Common myeloid progenitor, CD34-positive (primary cell): ENCODE results near the gene TPK1.

Source experiments
- CTCF ChIA-PET: fragments of 350-600 bp; sonication (Branson Sonifier 250); formaldehyde crosslinking; loops from one replicate; lab custom pipeline; 2021; ENCODE audit warnings: antibody characterized with exemption; lab: Charles Lee
- POLR2A ChIA-PET: fragments of 350-600 bp; sonication (Branson Sonifier 250); formaldehyde crosslinking; loops from one replicate; lab custom pipeline; 2021; ENCODE audit warnings: antibody characterized with exemption; lab: Charles Lee
- DNase-seq, 3 donors: peaks; one replicate each; pipeline versions ENCODE4 v3.0.0 to v3.0.0-alpha.2; 2013
- H3K27ac ChIP-seq, 2 experiments: 1 replicate in 1 of 2; 2 replicates in 1 of 2; pipeline ENCODE4 v1.7.0; 2013; ENCODE audit warnings: inconsistent platforms in 2 of 2, low read length in 2 of 2, mild to moderate bottlenecking in 2 of 2, low read depth in 1 of 2, moderate library complexity in 1 of 2; ENCODE audit not compliant: severe bottlenecking in 2 of 2, insufficient read depth in 1 of 2, poor library complexity in 1 of 2
- H3K27me3 ChIP-seq, 5 experiments: replicated peaks in 2 of 5; 1 replicate in 3 of 5; 2 replicates in 2 of 5; pipeline versions ENCODE4 v1.6.1 to v1.7.0; 2013; ENCODE audit warnings: low read length in 4 of 5, mild to moderate bottlenecking in 2 of 5, moderate library complexity in 2 of 5, inconsistent platforms in 1 of 5; ENCODE audit not compliant: insufficient read depth in 5 of 5, control insufficient read depth in 4 of 5
- H3K36me3 ChIP-seq, 4 experiments: 1 replicate in 2 of 4; 2 replicates in 2 of 4; pipeline versions ENCODE4 v1.6.1 to v1.7.0; 2013; ENCODE audit warnings: low read length in 3 of 4, control low read depth in 1 of 4, mild to moderate bottlenecking in 1 of 4; ENCODE audit not compliant: control insufficient read depth in 4 of 4, insufficient read depth in 4 of 4
- H3K4me1 ChIP-seq, 4 experiments: 1 replicate in 3 of 4; 2 replicates in 1 of 4; pipeline versions ENCODE4 v1.6.1 to v1.7.1; 2013; ENCODE audit warnings: low read length in 3 of 4, mild to moderate bottlenecking in 3 of 4, control low read depth in 1 of 4, inconsistent platforms in 1 of 4, moderate library complexity in 1 of 4; ENCODE audit not compliant: control insufficient read depth in 4 of 4, insufficient read depth in 4 of 4; ENCODE audit errors: control extremely low read depth in 1 of 4
- H3K4me3 ChIP-seq, 7 experiments: 1 replicate in 4 of 7; 2 replicates in 3 of 7; pipeline versions ENCODE4 v1.5.1 to v1.7.0; 2013; ENCODE audit warnings: mild to moderate bottlenecking in 7 of 7, low read length in 6 of 7, moderate library complexity in 6 of 7, inconsistent platforms in 2 of 7, low read depth in 2 of 7, control low read depth in 1 of 7; ENCODE audit not compliant: insufficient read depth in 4 of 7, control insufficient read depth in 1 of 7; ENCODE audit errors: extremely low read depth in 1 of 7
- H3K9me3 ChIP-seq, 5 experiments: 1 replicate in 4 of 5; 2 replicates in 1 of 5; pipeline versions ENCODE4 v1.6.1 to v1.7.1; 2013; ENCODE audit warnings: low read length in 4 of 5, mild to moderate bottlenecking in 2 of 5, inconsistent platforms in 1 of 5, low read depth in 1 of 5, moderate library complexity in 1 of 5; ENCODE audit not compliant: control insufficient read depth in 4 of 5, insufficient read depth in 2 of 5; ENCODE audit errors: control extremely low read depth in 1 of 5
- WGBS: methylation state at CpG from one replicate; pipeline ENCODE4 v1.1.5; 2013; ENCODE audit not compliant: insufficient coverage; 5-methylcytosine and 5-hydroxymethylcytosine counted together

Gene TPK1

GRCh38 chr7:144792050-144792449 lies 43.8 kb downstream of the TPK1 start:
- ChIA-PET POLR2A (no interaction called here), CTCF (interaction anchor here (1.9 kb wide), 1 partner anchor 43 kb away, joined by 5 read pairs; no protein-coding TSS in a partner anchor)
- no peaks in the 10 kb centered on the region for H3K36me3 ChIP-seq
- peaks cover 0 to 7% (median 0%) of the 10 kb centered on the region in 5 experiments for H3K9me3 ChIP-seq
- no peak overlapping the region for H3K4me3 ChIP-seq
- DNase-seq = no peak
- no peak overlapping the region for H3K27ac ChIP-seq
- no peaks in the 10 kb centered on the region for H3K27me3 ChIP-seq
- H3K4me1 ChIP-seq = peaks cover 0 to 2% (median 0%) of the 10 kb centered on the region in 4 experiments
- 100% methylated on average over 3 of the region's 3 CpGs for WGBS

GRCh38 chr7:144791488-144791887 lies 44.4 kb downstream of the TPK1 start:
- no peaks in the 10 kb centered on the region for H3K27me3 ChIP-seq
- POLR2A ChIA-PET = no interaction called here
- H3K4me1 ChIP-seq = peaks cover 0 to 2% (median 0%) of the 10 kb centered on the region in 4 experiments
- H3K4me3 ChIP-seq = no peak overlapping the region
- CTCF ChIA-PET = interaction anchor here (1.9 kb wide), 1 partner anchor 43 kb away, joined by 5 read pairs; no protein-coding TSS in a partner anchor
- WGBS = 94% methylated on average over 2 of the region's 2 CpGs
- H3K9me3 ChIP-seq = peaks cover 0 to 5% (median 0%) of the 10 kb centered on the region in 5 experiments
- H3K36me3 ChIP-seq = no peaks in the 10 kb centered on the region
- H3K27ac ChIP-seq = no peak overlapping the region
- no peak for DNase-seq

GRCh38 chr7:144787127-144787526 lies 48.7 kb downstream of the TPK1 start:
- DNase-seq = peak; percentile 16 to 53 (median 45)
- Histone ChIP-seq H3K36me3 (no peaks in the 10 kb centered on the region), H3K9me3 (no peaks in the 10 kb centered on the region), H3K4me1 (peaks cover 0 to 2% (median 0%) of the 10 kb centered on the region in 4 experiments), H3K27me3 (no peaks in the 10 kb centered on the region), H3K27ac (no peak overlapping the region), H3K4me3 (no peak overlapping the region)
- ChIA-PET POLR2A (no interaction called here), CTCF (interaction anchor here (0.6 to 2.5 kb wide), 8 partner anchors 9 to 272 kb away, joined by 3 to 12 read pairs (median 4); partner anchors contain the start of gene TPK1)
- no CpG with 5 or more reads among the region's 2 CpGs for WGBS

GRCh38 chr7:144786522-144786921 lies 49.3 kb downstream of the TPK1 start:
- peak in 2 of 3 donors; percentile 9 for DNase-seq
- no peak overlapping the region for H3K4me3 ChIP-seq
- WGBS = 87% methylated on average over 2 of the region's 2 CpGs
- H3K27ac ChIP-seq = no peak overlapping the region
- peaks cover 0 to 2% (median 0%) of the 10 kb centered on the region in 4 experiments for H3K4me1 ChIP-seq
- ChIA-PET CTCF (interaction anchor here (0.7 to 2.5 kb wide), 8 partner anchors 10 to 272 kb away, joined by 3 to 12 read pairs (median 3); partner anchors contain the start of gene TPK1), POLR2A (no interaction called here)
- no peaks in the 10 kb centered on the region for H3K36me3 ChIP-seq
- H3K9me3 ChIP-seq = no peaks in the 10 kb centered on the region
- H3K27me3 ChIP-seq = no peaks in the 10 kb centered on the region

GRCh38 chr7:144786079-144786478 lies 49.8 kb downstream of the TPK1 start:
- Histone ChIP-seq H3K9me3 (no peaks in the 10 kb centered on the region), H3K4me1 (peaks cover 0 to 2% (median 0%) of the 10 kb centered on the region in 4 experiments), H3K36me3 (no peaks in the 10 kb centered on the region), H3K27ac (no peak overlapping the region), H3K27me3 (no peaks in the 10 kb centered on the region), H3K4me3 (no peak overlapping the region)
- DNase-seq = no peak
- WGBS = 83% methylated on average over 1 of the region's 1 CpG
- ChIA-PET POLR2A (no interaction called here), CTCF (interaction anchor here (0.7 to 2.5 kb wide), 5 partner anchors 15 to 267 kb away, joined by 3 to 12 read pairs (median 3); partner anchors contain the start of gene TPK1)

- Histone ChIP-seq H3K27me3 (no peaks in the 10 kb centered on the region), H3K4me3 (no peak overlapping the region), H3K9me3 (no peaks in the 10 kb centered on the region), H3K4me1 (peaks cover 0 to 1% (median 0%) of the 10 kb centered on the region in 4 experiments), H3K27ac (no peak overlapping the region), H3K36me3 (no peaks in the 10 kb centered on the region)
- no CpG with 5 or more reads among the region's 1 CpG for WGBS
- ChIA-PET CTCF (interaction anchor here (0.8 to 1.5 kb wide), 4 partner anchors 16 to 267 kb away, joined by 3 read pairs; no protein-coding TSS in a partner anchor), POLR2A (no interaction called here)
- DNase-seq = no peak
Observed at GRCh38 chr7:144785521-144785920, 50.3 kb downstream of the TPK1 start.

- H3K9me3 ChIP-seq = no peaks in the 10 kb centered on the region
- CTCF ChIA-PET = interaction anchor here (0.8 to 1.5 kb wide), 3 partner anchors 17 to 252 kb away, joined by 3 read pairs; no protein-coding TSS in a partner anchor
- H3K27me3 ChIP-seq = no peaks in the 10 kb centered on the region
- WGBS = 100% methylated on average over 2 of the region's 3 CpGs
- H3K4me1 ChIP-seq = no peaks in the 10 kb centered on the region
- H3K4me3 ChIP-seq = no peak overlapping the region
- no peak for DNase-seq
- no peaks in the 10 kb centered on the region for H3K36me3 ChIP-seq
- no peak overlapping the region for H3K27ac ChIP-seq
- POLR2A ChIA-PET = no interaction called here
Observed at GRCh38 chr7:144784943-144785342, 50.9 kb downstream of the TPK1 start.
